ENCODE data around the gene DSTN. TPM values are rescaled to one million over a fixed set of nuclear protein-coding genes. Genes with fewer than 3 reads are reported as not detected.
A peak's percentile ranks its signal among the peaks of the same experiment; 100 is the strongest.

Gene DSTN
- total RNA-seq, 1 experiment from 2014 or later = 584 TPM

DNA sequence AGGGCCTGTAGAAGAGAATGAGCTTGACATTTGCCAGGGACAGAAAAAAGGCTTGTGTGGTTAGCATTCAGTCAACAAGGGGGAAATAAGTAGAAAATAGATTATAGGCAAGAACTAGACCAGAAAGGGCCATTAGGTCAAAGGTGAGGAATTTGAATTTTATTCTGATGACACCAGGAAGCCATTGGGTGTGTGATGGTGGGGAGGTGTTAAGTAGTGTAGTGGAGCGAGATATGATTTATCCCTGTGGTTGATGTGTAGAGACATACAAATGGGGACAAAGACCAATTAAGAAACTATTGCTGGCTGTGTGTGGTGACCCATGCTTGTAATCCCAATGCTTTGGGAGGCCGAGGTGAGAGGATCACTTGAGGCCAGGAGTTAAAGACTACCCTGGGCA, 11.0 kb downstream of the DSTN start:
- DNase-seq (ENCODE audit: low read depth) = no peak

DNA sequence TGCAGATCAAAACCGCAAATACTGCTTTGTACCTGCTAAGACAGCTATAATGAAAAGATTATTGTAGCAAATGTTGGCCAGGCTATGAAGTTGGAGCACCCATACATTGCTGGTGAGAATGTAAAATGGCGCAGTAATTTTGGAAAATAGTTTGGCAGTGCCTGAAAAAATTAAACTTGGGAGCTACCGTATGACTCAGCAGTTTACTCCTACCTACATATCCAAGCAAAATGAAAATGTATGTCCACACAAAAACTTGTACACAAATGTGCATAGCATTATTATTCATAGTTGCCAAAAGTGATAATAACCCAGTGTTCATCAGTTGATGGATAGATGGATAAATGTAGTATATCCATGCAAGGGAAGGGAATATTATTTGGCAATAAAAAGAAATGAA, 13.3 kb downstream of the DSTN start:
- no peak for DNase-seq (ENCODE audit: low read depth)

DNA sequence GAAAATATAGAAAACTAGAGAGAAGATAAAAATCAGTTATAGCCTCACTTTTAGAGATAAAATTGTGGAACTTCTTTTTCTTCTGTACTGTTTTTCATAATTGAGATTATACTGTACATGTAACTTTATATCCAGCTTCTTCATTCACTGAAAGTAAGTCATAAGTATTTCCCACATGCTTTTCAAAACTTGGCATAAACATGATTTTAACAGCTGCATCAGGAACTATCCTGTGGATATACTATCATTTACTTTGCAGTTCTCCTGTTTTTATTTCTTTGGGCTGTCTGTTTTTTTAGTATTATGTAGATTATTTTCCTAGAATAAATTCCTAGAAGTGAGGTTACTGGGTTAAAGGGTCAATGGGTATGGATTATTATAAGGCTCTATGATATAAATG, 14.8 kb downstream of the DSTN start:
- DNase-seq (ENCODE audit: low read depth) = no peak

DNA sequence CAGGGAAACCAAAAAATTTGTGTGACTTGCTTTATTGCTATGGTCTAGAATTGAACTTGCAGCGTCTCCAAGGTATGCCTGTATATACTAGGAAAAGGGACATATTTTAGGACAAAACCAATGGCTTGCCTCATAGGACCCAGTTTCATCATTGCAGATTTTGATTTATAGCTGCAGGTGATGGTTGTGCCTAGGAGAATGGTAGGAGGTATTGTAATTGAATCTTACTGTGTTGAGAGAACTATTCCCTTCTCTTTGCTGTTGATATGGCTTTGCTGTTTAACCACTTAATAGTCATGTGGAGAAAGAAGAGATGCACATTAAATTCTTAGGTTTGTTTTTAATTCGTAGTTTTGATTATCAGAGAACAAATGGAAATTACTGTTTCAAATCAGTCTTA, 16.4 kb downstream of the DSTN start:
- no peak for DNase-seq (ENCODE audit: low read depth)

DNA sequence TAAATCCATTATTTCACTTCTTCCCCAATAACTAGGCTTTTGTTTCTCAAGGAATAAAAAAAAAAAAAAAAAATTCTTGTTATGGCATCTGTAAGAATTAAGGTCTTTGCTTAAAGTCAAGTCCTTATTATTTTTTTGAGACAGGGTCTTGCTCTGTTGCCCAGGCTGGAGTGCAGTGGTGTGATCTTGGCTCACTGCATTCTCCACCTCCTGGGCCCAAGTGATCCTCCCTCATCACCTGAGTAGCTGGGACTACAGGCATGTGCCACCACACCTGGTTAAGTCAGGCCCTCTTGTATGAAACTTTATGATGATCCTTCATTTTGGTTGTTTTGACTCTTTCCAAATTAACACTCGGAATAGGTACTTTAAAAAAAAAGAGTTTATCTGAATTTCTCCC, 17.3 kb downstream of the DSTN start:
- DNase-seq (ENCODE audit: low read depth) = no peak

DNA sequence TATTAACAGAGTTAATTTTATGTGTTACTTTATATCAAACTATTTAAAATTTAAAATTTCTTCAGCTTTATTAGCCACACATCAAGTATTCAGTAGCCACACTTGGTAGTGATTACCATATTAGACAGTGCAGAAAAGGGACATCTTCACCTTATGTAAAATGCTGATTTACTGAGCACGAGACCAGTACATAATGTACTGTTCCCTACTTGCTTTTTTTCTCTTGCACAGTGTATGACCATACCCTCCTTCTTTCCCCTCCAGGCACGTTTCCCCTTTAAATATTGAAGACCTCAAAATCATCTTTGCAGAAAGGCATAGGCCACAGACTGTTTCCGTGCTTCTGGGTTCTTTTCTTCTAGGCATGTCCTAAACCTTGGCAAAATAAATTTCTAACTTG, 17.9 kb downstream of the DSTN start:
- DNase-seq (ENCODE audit: low read depth) = no peak

DNA sequence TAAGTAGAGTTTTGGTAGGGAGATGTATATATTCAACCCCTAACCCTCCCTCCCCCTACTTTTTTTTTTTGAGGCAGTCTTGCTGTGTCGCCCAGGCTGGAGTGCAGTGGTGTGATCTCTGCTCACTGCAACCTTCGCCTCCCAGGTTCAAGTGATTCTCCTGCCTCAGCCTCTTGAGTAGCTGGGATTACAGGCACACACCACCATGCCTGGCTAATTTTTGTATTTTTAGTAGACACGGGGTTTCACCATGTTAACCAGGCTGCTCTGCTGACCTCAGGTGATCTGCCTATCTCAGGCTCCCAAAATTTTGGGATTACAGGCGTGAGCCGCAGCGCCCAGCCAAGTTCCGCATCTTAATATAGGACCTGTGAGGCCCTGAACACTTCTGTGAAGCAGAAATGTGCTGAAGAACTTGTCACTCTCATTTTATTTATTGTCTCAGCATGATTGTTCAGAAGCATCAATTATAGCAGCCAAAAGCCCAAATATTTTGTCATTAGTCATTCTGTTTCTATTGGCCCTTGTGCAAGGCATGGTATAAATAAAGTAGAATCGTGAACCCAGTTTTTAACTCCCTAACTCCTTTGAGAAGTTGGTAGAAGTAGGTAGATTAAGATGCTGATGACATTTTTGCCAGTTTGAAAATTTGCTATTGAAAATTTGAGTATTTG, 19.4 kb downstream of the DSTN start:
- DNase-seq (ENCODE audit: low read depth) = no peak

DNA sequence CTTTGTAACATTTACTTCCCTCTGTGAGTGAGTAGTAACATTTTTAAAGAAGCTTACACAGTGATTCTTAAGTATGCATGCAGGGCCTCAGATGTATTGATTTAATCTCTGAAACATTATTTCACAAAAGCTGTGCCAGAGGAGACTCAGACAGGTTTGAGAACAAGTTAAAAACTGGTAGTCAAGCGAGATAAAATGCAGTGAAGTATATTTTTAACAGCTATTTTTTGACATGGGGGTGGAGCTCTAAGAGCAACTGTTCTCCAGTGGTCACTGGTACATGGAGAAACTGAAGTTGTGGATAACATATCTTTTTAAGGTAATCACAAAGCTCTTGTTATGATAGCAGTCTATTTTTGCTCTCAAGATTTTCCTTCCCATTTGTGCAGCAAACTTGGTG, 20.4 kb downstream of the DSTN start:
- no peak for DNase-seq (ENCODE audit: low read depth)

DNA sequence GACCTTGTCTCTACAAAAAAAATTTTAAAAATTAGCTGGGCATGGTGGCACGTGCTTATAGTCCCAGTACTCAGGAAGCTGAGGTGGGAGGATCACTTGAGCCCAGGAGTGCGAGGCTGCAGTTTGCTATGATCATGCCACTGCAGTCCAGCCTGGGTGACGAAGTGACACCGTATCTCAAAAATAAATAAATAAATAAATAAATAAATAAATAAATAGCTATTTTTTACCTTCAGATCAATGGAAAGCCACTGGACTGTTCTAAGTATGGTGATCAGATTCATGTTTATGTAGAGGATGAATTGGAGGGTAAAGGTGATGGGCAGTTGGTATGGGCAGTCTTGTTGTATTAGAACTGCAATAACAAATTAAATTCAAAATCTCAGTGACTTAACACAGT, 24.0 kb downstream of the DSTN start:
- DNase-seq (ENCODE audit: low read depth) = no peak

DNA sequence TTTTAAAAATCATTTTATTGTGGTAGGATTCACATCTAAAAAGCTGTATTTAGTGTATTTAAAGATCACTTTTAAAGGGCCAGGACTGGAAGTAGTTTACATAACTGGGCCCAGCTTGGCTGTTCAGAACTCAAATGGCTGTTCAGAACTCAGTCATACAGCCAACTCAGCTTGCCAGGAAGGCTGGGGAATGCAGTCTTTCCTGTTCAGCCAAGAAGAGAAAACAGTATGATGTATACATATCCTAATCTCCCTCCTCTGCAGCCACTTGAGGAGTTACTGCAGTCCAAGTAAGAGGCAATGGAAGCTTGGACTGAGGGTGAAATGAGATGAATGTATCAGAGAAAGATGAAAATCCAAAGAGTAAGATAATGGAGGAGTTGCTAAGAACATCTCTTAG, 24.6 kb downstream of the DSTN start:
- DNase-seq (ENCODE audit: low read depth) = no peak

DNA sequence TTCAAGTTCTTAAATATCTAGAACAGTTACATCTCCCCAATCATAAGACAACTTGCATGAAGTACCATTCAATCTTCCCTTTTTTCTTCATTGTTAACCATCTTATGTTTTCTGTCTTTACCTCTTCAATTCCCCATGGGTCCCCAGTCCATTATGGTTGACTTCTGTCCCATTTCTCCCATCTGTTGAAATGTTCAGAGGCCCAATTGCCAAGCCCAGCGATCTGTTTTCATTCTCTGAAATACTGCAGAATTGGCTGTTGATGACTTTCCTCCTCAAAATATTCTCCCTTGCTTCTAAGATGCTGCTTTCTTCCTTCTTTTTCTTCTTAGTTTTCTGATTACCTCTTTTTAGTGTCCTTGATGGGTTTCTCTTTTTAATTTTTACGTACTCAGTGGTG, 26.0 kb downstream of the DSTN start:
- no peak for DNase-seq (ENCODE audit: low read depth)

DNA sequence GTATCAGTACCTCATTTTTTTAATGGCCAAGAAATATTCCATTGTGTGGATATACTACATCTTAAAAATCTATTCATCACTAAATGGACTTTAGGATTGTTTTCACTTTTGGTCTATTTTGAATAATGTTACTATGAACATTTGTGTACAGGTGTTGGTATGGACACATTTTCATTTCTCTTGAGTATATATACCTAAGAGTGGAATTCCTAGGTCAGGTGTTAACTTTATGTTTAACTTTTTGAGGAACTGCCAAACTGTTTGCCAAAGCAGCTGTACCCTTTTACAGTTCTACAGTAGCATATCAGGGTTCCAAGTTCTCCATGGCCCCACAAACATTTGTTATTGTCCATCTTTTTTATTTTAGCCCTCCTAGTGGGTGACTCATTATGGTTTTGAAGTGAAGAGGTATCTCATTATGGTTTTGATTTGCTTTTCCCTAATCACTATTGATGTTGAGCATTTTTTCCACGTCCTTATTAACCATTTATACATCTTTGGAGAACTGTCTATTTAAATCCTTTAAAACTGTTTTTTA, 28.2 kb downstream of the DSTN start:
- DNase-seq (ENCODE audit: low read depth) = no peak

DNA sequence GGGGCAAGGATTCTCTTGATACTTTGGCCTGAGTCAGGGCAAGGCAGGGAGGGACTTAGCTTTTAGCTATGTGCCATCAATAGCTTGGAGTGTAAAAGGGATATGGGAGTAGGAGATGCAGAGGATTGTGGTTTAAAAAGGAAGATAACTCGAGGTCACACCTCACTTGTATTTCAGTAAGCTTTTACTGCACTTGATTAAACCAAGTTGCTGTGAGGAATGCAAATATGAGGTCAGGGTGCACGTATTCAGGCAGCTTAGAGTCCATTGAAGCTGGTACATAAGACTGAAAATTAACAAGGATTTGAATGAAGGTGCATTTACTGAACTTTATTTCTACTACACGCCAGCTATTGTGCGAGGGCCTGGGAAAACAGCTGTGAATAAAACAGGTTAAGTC, 32.1 kb downstream of the DSTN start:
- no peak for DNase-seq (ENCODE audit: low read depth)

DNA sequence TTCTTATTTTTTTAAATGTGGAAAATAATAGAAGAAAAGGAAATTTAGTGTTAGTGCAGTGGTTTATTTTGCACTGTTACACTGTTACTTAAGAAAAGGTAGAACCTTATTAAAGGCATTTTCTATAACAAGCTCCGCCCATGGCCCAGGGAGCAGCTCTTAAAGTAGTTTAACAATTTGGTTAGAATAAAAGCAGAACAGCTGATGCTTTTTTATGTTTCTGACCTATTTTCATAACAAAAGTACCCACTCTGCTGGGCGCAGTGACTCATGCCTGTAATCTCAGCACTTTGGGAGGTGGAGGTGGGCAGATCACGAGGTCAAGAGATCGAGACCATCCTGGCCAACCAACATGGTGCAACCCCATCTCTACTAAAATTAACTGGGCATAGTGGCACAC, 32.6 kb downstream of the DSTN start:
- DNase-seq (ENCODE audit: low read depth) = no peak

DNA sequence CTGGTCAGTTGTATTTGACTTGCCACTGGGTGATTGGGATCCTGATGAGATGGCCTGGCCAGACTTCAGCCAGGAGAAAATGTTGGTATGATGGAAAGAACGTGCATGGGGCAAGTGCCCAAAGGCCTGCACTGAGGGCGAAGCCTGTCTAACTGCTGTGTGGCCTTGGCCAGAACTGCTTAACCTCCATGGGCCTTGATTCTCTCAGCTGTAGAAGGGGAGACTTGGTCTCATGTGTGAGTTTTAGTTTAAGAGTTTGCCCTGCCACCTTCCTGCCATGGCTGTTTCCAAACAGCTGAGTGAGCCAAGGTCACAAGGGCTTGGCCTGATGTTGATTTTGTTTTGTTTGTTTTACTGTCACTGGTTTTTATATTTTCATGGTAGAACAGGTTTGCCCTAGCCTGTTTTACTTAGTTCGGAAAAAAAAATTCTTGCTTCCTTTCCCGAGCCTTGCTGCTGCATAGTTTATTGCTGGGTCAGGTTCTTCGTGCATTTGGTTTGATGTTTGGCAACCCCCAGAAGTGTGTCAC, 35.3 kb downstream of the DSTN start:
- no peak for DNase-seq (ENCODE audit: low read depth)

DNA sequence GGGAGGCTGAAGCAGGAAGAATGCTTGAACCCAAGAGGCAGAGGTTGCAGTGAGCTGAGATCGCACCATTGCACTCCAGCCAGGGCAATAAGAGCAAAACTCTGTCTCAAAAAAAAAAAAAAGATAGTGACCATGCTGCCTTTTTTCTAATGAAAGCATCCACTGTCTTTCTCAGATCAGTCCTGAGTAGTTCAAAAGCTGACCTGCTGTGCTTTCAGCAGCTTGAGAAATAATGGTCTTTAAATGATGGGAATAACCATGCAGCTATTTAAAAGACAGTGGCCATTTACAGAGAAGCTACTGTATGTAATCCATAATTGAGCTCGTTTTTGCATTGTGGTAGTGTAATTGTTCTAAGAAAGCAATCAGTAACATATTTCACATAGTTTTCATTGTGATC, 36.1 kb downstream of the DSTN start:
- no peak for DNase-seq (ENCODE audit: low read depth)

DNA sequence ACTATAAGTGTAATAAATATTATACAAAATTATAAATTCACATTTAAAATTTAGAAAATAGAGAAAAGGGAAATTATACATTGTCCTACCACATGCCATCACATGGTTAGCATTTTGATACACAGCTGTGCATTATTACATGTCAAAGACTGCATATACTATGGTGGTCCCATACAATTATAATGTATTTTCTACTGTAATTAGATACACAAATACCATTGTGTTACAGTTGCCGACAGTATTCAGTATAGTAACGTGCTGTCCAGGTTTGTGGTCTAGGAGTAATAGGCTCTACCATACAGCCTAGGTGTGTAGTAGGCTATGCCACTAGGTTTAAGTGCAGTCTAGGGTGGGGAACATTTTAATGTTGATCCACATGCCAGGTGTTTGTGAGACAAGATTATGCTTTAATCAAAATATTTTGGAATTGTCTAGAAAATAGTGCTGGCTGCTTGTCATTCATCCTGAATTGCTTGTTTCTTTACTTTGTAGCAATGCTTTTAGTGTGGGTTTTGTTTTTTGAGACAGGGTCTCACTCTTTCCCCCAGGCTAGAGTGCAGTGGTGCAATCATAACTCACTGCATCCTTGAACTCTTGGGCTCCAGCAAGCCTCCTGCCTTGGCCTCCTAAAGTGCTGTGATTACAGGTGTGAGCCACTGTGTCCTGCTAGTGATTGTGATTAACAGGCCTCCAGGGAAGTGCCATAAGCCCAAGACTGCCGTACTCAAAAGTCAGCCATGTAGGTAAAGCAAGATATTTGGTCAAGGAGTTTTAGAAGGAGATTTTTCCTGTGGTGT, 39.0 kb downstream of the DSTN start:
- DNase-seq (ENCODE audit: low read depth) = no peak

DNA sequence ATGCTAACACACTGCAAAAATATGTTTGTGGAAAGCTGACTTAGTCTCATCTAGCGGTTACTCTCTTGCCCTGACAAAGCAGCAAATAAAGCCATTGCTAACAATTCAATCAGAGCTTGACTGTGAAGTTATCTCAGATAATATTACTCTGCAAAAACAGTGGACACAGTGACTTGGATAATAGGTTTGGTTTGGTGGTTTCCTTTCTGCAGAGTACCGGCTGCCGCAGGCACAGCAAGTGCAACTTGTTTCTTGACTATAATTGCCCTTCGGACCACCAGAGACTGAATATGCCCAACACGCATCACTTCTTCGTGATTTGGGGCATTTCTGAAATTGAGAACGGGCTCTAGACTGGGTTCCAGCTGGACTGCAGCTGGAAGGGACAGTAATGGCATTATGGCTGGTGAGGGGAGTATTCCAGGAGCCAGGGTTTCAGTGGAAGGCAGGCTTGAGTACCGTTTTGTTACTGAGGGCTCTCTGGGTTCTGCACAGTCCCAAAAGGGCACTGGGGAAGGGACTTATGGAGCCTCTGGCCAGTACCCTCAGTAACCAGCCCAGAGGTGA, 40.0 kb downstream of the DSTN start:
- DNase-seq (ENCODE audit: low read depth) = no peak

DNA sequence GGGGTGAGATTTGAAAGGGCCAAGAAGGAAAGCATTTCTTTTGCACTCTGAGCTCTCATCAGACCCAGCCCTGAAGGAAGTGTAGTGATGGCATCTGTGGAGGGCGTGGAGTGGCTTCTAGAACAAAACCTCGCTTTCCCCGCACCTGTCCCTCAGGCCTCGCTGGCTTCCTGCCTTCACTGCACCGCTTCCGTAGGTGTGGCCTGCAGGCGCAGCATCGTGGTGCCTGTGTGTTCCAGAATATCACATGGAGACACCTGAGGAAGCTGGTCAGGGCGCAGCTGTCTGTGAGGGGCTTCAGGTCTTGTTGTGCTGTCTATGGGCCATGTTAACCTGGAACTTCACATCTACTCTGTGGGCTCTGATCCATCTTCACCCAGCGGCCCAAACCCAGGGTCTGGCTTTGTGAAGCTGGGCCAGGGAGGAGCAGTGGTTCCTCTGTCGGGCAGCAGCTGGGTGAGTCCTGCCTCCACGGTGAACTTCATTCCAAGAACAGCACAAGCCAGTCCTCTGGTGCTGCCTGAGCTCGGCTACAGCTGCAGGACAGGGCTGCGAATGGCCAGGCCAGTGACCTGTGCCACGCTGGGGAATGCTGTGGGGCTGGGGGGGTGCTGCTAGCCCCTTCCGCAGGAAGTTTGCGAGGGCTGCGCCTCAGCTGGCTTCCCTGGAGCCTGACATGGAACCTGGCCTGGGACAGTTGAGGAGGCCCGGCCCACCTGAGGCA, 40.9 kb downstream of the DSTN start:
- peak; percentile 34 for DNase-seq (ENCODE audit: low read depth)

DNA sequence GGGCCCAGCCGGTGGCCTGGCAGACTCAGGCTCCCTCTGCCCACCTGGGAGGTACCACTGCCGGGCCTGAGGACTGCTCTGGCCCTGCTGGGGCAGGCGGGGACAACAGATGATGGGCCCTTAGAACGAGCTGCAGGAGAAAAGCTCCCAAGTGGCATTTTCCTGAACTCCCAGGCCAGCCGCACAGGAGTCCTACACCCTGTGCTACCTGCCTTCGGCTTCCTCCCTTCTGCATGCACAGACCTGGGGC, 41.3 kb downstream of the DSTN start:
- DNase-seq (ENCODE audit: low read depth) = no peak

DNA sequence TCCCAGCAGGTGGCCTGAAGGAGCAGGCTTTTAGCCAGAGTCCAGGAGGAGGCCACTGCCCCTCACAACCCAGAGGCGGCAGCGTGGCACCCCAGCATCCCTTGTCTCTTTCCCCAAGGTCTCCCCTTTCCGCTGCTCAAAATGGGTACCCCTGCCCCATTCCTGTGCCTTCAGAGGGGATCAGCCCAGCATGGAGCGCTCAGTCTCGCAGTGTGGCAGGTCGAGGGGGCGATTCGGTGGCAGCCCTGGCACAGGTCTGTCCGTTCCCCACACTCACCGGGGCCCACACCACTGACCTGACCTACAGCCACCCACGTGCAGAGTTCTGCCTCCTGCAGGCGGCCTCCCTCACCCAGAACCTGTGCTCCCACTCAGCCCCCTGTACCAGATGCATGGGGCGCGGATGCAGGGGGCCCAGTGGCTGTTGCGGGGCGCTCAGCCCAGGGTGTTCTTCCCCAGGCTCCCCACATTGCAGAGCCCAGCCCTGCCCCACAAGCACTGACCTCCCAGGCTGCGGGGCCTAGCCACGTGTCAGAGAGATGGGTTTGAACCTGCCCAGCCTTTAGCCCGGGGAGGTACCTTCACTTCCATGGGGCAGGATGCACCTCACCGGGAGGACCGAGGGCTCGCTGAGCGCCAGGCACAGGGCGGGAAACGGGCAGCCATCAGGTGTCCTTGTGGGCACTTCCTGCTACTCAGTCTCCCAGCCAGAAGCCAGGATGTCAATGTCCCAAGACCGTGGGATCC, 41.8 kb downstream of the DSTN start:
- peak; percentile 74 for DNase-seq (ENCODE audit: low read depth)
